ENCODE results near the gene MPHOSPH8.

- TF ChIP-seq CTCF (conservative IDR thresholded peaks at IDR 0.05 in 1 of 2, IDR thresholded peaks at IDR 0.05 in 1 of 2; ENCODE audit: extremely low read depth in 1 of 2, insufficient read depth in 1 of 2, low read depth in 1 of 2, low read length in 2 of 2) (no peak), EZH2 (IDR thresholded peaks at IDR 0.05; ENCODE audit: borderline replicate concordance, low read length) (no peak)
These were observed 12.6 kb downstream of the MPHOSPH8 start for GRCh38 chr13:19646063-19646462.

Measured in mammary epithelial cell (primary cell).